HG02759 (cell line): Measurements from ENCODE around the gene DGKI.

Experiments used
- ATAC-seq: cut with Tn5 transposase; IDR thresholded peaks from one replicate; pipeline ENCODE4 v1.9.1; 2021; ENCODE audit warnings: mild to moderate bottlenecking, moderate library complexity; ENCODE audit not compliant: unreplicated experiment

Gene DGKI

DNA sequence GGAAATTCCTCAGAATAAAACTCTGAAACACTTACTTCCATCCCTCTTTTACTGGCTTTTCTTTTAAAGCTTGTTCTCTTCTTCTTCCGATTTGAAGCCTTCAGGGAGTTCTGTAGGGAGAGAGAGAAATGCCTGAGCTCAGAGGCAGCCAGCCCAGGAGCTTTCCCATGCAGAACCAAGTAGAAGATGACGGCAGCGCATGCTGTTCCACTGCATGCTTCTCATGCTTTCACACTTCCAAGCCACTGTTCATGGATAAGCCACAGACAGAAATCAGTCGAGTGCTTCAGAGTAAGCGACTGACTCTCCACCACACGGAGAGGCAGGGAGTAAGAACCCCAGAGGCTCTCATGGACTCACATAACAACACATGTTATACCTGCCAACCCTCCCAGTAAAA is 237.3 kb downstream of the DGKI start:
- ATAC-seq: no peak

DNA sequence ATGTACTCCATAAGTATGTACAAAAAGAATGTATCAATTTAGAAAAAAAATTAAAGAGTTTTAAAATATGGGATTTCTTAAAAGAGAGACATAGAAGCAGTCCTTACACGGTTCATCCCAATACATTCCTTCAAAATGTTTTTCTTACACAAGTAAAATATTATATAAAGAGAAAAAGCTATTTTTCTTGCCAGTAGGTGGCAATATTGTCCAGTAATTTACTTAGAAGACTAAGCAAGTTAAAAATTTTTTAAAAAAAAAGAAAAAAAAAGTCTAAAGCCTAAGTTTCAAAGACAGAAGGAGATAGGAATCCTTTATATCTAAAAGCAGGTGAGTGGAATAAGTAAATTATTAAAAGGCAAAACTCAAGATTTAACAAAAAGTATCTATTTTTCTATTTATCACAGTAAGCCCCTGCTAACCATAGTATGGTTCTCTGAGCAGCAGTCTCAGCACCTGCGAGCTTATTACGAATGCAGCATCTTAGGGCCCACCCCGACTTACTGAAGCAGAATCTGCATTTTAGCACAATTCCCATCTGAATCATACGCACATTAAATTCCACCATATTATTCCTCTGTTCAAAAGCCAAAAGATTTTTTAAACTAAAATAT is 240.6 kb downstream of the DGKI start:
- ATAC-seq: no peak

DNA sequence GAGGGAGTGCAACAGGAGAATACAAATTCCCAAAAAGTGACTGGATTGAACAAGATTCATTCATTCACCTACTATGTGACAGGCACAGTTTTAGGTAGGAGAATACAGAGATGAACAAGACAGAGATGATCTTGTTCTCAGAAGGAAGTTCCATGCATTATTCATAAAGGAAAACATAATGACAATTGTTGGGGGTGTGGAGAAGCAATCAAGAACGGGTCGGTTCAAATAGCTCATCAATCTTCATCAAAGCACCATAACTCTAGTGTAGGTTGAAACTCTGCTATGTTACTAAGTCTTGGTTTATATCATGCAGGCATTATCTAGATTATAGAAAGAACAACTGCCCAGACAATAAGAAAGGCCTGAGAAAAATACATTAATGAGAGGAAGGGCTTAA is 243.7 kb downstream of the DGKI start:
- no peak for ATAC-seq

DNA sequence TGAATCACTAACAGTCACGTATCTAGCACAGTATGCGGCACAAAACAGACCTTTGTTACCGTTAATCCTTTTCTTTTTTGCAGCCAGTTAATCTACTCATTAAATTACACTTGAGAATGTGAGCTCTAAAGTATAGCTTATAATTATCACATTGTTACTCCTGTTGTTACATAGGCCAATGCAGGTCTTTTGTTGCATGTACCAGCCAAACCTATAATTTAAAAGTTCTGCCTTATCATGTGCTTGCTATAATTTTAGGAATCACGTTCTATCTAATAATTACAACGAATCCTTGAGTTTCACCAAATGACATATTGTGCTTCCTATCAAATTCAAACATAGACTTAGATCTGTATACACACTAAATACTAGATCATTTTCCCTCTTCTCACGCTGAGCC is 245.1 kb downstream of the DGKI start:
- no peak for ATAC-seq

DNA sequence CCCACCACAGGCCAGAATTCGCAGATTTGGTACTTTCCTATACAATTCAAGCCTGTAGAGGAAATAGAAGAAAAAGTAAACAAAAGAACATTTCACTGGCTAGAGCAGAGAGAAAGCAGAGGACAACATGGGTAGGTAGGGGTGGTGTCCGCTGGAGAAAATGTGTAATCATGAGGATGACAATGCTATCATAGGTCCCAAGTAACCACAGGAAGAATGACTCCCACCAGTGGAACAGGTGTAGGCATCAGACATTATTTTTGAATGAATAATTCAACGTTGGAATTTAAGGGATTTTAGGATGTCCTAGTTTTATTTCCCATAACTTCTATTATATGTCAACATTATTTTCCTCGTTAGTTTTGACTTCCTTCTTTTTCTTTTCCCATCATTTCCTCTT is 248.9 kb downstream of the DGKI start:
- no peak for ATAC-seq

DNA sequence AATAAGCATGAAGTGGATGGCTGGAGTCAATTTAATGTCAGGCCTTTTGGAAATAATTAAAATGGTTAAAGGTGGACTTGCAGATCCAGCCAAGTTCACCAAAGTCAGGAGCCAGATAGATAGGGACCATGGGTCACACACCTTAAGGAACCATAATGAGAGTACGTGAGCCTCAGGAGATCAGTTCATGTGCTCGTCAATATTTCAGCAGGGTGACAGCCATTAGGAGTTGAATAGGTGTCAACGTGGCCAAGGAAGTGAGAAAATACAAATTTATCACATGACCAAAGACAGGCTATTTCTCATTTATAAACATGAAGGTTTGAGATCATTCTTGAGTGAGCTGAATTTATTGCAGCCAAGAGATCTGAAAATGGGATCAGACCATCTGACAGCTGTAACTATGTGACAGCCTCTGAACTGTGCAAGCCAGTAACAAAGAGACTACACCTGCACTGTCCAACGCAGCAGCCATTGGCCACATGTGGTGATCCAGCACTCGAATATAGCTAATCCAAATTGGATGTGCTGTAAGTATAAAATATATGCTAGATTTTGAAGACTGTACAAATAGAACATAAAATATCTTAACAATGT is 253.6 kb downstream of the DGKI start:
- ATAC-seq: no peak

DNA sequence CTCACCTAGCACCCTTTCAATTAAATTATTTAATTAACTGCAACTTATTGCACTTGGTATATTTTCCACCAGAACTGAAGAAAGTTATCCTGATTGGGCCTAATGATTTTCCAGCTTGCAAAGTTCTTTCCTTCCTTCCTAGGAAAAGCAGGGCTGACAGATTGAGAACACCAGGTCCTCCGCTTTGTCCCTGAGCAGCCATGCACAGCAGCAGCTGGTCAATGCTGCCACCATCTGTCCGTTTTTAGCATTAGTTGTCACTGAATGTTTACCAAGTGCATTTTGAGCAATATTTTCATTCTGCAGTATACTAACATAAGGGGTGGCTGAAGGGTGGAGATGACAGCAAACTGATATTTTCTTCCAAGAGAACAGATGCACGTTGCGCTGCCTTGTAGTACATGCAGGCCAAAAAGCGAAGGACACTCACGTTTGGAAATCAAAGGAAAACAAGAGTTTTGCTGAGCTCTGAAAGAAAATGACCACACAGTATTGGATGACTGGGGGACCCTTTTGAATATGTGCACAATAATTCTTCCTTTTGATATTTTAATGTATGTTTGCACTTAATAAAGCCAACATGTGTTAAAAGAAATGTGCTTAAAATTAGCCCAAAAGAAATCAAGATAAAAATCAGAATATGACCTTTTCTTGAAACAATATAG is 254.4 kb downstream of the DGKI start:
- peak; percentile 84 for ATAC-seq

DNA sequence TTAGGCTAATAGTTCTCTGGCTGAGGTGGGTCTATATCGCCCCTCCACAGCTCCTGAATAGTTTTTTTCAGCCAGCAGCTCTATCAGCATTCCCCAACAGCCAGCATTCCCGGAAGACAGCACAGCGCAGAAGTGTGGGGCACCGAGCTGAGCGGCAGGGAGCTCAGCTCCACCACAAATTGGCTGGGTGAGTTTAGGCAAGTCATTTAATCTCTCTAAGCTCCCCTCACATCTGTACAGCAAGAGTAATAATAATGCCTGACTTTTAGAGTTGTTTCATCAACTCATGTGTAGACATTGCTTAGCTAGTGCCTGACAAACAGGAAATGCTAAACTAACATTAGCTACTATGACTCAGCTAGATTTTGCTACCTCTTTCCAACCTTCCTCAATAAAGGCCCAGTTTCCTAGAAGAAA is 255.3 kb downstream of the DGKI start:
- ATAC-seq: no peak

DNA sequence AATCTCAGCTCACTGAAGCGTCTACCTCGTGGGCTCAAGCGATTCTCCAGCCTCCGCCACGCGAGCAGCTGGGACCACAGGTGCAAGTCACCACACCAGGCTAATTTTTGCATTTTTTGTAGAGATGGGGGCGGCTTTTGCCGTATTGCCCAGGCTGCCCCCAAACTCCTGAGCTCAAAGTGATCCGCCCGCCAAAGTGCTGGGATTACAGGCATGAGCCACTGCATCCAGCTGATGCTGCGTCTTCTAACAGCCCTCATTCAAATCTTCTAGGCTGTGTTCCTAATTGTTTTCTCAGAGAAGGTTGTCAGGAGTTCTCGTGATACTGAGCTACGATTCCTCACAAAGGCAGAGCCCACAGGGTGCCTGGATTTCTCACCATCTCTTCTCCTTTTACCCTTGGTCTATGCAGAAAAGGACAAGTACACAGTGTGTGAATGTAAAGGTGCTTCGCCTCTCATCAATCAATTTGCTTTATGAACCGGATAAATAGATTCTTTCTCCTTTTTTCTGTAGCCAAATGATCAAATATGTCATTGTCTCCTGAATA is 255.9 kb downstream of the DGKI start:
- ATAC-seq: no peak

DNA sequence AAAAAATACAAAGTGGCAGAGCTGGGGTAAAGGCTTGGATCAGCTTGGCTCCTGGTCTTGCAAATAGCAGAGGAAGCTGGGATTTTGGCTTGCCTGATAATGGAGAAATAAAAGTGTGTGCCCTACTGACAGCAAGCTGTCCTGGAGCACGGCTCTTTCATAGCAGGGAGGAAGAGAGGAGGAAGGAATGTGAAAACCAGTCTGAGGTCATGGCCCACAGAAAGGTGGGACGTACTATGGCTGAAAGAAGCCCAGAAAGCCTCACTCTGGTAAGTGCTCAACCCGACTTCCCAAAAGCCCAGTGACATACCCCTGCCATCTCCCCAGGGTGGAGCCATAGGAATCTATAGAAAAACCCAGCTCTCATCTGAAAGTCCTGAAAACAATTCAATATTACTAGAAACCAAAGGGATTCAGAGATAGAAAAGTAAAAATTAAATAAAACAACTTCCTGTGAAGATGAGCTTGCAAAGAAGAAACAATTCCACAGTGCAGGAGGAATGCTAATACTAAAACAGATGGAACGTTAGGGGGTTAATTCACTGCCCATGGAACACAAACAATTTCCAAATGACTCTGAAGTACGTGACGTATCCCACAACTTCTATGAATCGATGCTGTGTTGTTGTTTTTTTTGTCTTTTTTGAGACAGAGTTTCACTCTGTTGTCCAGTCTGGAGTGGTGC is 256.6 kb downstream of the DGKI start:
- ATAC-seq: no peak

DNA sequence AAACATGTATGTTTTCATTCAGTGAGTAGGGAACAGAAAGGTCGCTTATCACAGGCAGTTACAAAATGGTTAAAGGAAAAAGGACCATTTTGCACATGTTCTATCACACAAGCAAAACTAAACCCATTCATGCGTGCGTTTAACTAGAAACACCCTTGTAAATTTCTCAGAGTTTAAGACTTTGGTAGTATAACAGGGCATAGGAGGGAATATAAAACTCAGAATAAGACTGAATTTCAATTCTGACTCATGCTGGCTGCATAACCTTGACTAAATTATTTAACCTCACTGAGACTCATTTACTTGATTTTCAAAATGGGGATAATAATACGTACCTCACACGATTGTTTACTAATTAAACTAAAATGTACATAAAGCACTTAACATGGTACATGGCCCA is 259.4 kb downstream of the DGKI start:
- ATAC-seq: no peak

DNA sequence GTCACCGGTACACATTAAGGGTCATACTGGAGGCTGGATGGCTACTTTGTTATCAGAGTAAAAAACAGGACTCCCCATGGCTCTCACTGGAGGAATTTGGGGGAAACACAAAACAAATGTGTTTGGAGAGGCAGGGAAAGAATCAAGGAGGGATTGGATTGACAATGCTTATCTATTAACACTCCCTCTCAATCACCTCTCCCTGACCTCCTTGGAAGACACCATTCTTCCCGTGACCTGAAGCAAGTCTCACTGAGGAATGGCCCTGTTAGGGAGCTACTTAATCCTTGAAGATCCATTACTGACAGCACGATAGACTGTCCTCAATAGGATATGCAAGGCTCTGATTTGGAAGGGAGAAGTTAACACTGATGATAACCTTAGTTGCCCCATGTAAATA is 261.2 kb downstream of the DGKI start:
- no peak for ATAC-seq

DNA sequence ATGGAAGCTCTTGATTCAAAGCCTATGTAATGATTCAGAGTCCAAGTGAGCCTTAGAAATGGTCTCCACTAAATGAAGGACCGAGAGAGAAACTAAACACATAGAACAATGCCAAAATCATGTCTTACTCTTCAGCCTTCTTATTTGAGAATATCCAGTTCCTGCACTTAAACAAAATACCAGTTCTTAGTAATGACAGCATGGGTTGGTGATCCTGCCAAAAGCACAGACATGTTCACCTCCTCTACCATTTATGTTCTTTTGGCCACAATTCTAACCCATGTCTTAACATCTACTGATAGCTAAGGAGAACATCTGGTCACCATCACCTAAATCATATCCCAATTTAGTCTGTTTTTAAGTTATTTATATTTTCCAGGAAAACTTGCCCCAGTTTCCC is 263.6 kb downstream of the DGKI start:
- ATAC-seq: no peak

DNA sequence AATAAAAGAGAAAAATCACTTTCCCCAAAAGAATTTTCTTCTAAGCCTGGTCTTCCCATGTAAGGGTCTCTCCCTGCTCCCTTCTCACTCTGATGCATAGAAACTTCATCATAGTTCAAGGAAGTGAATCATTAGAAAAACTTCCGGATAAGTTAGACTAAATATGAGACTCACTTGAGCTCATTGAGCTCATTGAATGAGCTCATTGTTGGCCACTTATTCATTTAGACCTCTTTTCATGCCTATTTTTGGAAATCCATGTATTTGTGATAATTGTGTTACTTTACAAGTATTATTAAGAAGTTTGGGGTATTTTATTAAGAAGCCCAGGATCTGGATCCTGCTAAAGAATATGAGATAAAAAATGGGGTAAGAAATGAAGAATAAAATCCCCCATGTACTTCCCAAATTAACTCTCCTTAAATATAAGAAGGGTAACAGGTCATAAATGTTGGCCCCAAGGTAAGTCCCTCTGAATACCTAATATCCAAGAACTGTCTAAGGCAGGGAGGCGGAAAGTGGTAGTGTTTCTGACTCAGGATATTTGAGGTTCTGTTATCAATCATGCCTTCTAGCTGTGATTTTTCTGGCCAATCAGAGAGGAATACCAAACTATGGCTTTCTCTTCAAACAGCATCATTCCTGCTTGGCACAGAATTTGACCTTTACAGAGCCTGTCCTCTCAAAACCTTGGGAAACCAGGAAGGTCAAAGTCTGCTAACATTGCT is 266.7 kb downstream of the DGKI start:
- ATAC-seq: no peak

DNA sequence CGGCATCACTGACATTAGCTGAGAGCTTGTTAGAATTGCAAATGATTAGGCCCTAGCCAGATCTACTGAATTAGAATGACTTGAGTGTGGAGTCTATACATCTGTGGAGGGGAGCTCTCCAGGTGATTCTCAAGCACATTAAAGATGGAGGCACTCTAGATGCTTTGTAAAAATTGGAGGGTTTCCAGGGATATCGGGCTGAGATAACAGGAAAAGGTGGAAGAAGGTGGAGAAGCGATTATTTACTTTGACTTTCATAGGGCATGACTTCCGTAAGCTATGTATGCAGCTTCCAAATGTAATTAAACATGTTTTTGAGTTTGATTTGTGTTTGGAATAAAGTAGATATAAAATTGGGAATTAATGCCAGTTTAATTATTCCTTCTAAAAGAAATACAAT is 268.2 kb downstream of the DGKI start:
- no peak for ATAC-seq

DNA sequence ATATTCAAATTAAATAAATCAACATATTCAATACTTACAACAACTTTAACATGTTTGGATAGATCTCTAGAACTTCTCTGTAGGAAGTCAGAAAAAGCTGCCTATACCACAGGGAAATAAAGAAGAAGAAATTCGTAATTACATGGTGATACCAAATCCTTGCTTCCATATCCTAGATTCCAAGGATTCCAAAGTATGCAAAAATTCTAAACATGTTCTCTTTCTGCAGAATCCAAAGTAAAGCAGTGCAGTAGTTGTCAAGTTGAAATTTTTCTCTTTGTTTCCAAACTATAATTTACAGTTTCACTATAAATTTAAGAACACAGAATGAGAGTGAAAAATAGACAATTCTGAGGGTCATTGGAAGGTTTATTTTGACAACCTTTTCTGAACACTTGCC is 269.6 kb downstream of the DGKI start:
- ATAC-seq: no peak

DNA sequence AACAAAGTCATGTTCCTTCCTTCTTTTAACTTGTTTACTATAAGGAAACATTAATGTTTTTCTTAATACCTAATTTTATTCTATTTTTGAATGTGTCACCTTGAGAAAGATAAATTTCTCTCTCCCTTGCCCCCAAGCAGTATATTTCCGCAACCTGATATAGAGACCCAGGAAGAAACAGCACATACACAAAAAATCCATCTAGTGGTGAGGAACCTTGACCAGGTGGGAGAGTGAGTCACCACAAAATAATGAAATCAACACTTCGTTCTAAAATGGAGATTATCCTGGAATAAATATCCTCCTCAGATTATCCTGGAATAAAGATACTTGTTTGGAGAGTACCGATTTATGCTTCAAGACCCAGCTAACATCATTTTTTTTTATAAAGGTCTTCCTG is 270.3 kb downstream of the DGKI start:
- no peak for ATAC-seq

DNA sequence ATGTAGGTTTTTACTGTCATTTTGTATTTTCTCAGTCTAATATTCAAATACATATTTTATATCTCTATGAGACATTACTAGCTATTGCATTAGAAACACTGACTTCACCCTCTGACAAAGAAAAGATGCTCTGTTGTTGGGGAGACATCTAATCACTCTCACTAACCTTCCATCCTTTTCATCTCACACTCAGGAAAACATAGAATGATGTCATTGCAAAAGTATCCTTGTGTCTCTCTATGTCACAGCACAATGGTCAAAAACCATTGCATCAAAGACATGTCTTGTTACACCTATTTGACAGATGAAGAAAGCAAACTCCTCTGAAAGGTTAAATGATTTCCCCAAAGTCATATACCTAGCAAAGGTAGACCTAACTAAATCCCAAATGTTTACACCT is 272.0 kb downstream of the DGKI start:
- no peak for ATAC-seq

DNA sequence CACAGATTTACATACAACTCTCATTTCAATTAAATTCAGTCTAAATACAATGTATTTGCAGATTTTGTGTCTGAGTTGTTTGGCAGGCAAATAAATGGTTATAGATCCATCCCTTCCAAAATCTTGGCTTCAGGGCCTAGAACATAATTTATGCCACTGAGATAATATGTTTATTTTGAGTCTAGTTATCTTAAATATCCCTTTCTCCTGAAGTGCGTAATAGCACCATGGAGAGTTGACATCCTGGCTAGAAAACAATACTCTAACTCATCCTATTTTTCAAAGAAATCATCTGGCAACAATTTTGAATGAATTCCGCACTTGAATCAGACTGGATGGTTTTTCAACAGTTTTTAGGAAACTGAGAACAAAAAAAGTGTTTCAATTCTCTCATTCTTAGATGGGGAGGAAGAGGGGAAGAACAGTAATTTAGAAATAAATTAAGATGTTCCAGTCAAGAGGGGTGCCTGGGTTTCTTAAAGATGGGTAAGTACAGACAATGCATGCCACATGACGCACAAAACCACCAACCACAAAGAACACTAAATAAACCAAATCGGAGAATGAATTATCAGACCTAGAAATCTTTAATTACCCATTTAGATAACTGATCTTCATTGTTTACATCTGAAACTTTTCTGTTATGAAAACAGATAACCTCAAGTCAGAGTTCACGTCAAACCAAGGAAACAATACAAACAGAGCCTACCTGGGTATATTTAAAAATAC is 274.6 kb downstream of the DGKI start:
- no peak for ATAC-seq

DNA sequence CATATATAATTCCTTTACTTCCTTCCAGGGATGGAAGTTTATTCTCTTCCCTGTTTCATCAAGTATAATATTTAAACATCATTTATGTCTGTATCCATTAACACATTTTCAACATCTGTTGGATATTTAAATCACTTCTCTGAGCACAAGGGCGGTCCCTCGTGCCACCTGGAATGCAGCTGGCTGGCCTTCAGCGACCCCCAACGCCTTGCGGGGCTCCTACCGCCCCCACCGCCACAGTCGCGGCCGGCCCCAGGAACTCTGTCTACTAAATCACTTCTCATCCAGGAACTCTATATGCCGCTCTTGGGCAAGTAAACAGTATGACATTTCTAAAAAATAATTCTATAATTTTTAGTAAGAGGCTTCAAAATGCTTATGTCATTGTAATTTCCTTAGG is 282.1 kb downstream of the DGKI start:
- ATAC-seq: no peak
